Keratinocyte (primary cell): Measurements from ENCODE around the gene ATP1A3. TPM values are rescaled to one million over a fixed set of nuclear protein-coding genes. Genes with fewer than 3 reads are reported as not detected.

Source experiments
- DNase-seq: peaks from one replicate; pipeline ENCODE4 v3.0.0-alpha.2; 2011; ENCODE audit warnings: low read depth, missing footprints, low spot score
- FAIRE-seq: peaks from 2 replicates; lab custom pipeline; 2011; peaks lifted over from hg19 to GRCh38; lab: Jason Lieb, UNC
- H2AFZ ChIP-seq: 2 replicates; pipeline ENCODE4 v1.6.0; 2012; ENCODE audit warnings: low read length, control low read depth, inconsistent platforms; ENCODE audit not compliant: control insufficient read depth
- H3K27ac ChIP-seq: 2 replicates; pipeline ENCODE4 v1.5.1; 2011; ENCODE audit warnings: low read length; ENCODE audit not compliant: control insufficient read depth, insufficient read depth
- H3K27me3 ChIP-seq: 3 replicates; pipeline ENCODE4 v1.6.0; 2011; ENCODE audit warnings: low read length; ENCODE audit not compliant: control insufficient read depth, insufficient read depth; ENCODE audit errors: extremely low read depth
- H3K36me3 ChIP-seq, 2 experiments: 2 replicates in 1 of 2; 3 replicates in 1 of 2; pipeline ENCODE4 v1.5.1; 2011; ENCODE audit warnings: low read length in 2 of 2, mild to moderate bottlenecking in 1 of 2; ENCODE audit not compliant: control insufficient read depth in 2 of 2, insufficient read depth in 2 of 2; ENCODE audit errors: extremely low read depth in 1 of 2
- H3K4me1 ChIP-seq: 3 replicates; pipeline ENCODE4 v1.5.1; 2011; ENCODE audit warnings: low read length; ENCODE audit not compliant: control insufficient read depth, insufficient read depth; ENCODE audit errors: extremely low read depth
- H3K4me2 ChIP-seq: 3 replicates; pipeline ENCODE4 v1.6.0; 2011; ENCODE audit warnings: low read depth, low read length; ENCODE audit not compliant: control insufficient read depth, insufficient read depth; ENCODE audit errors: extremely low read depth
- H3K4me3 ChIP-seq, 3 experiments: fragments of 200-600 bp in 1 of 3; sonication (generic) in 1 of 3; 2 replicates in 2 of 3; 3 replicates in 1 of 3; pipeline ENCODE4 v1.5.1; 2011 to 2016; ENCODE audit warnings: low read length in 3 of 3, mild to moderate bottlenecking in 3 of 3, control low read depth in 2 of 3, inconsistent platforms in 1 of 3, low read depth in 1 of 3, mixed read lengths in 1 of 3, mixed run types in 1 of 3, moderate library complexity in 1 of 3; ENCODE audit not compliant: control insufficient read depth in 2 of 3, insufficient read depth in 2 of 3; ENCODE audit errors: extremely low read depth in 1 of 3
- H3K79me2 ChIP-seq: 2 replicates; pipeline ENCODE4 v1.6.0; 2012; ENCODE audit warnings: low read length; ENCODE audit not compliant: control insufficient read depth, insufficient read depth
- H3K9ac ChIP-seq: 3 replicates; pipeline ENCODE4 v1.6.0; 2011; ENCODE audit warnings: low read length; ENCODE audit not compliant: control insufficient read depth, insufficient read depth; ENCODE audit errors: extremely low read depth
- H3K9me1 ChIP-seq: 3 replicates; pipeline ENCODE4 v1.6.0; 2011; ENCODE audit warnings: low read length; ENCODE audit not compliant: control insufficient read depth, insufficient read depth; ENCODE audit errors: extremely low read depth
- H3K9me3 ChIP-seq: 2 replicates; pipeline ENCODE4 v1.5.1; 2012; ENCODE audit warnings: low read depth, low read length; ENCODE audit not compliant: control insufficient read depth
- H4K20me1 ChIP-seq: 3 replicates; pipeline ENCODE4 v1.6.0; 2011; ENCODE audit warnings: low read length; ENCODE audit not compliant: control insufficient read depth, insufficient read depth; ENCODE audit errors: extremely low read depth
- CTCF ChIP-seq, 3 experiments: IDR thresholded peaks in 1 of 3; conservative IDR thresholded peaks in 1 of 3; optimal IDR thresholded peaks in 1 of 3; 2 replicates in 2 of 3; 3 replicates in 1 of 3; pipeline versions ENCODE3 to v1.5.1; 2011; ENCODE audit warnings: low read length in 3 of 3, mild to moderate bottlenecking in 3 of 3, moderate library complexity in 2 of 3, control low read depth in 1 of 3, inconsistent platforms in 1 of 3; ENCODE audit not compliant: insufficient read depth in 2 of 3; ENCODE audit errors: extremely low read depth in 1 of 3
- EZH2 ChIP-seq: IDR thresholded peaks from one replicate; pipeline ENCODE4 v1.6.1; 2012; ENCODE audit warnings: inconsistent platforms, mild to moderate bottlenecking, low read length, moderate library complexity
- dilution Hi-C: fragments of 300-500 bp; cut with MboI; formaldehyde crosslinking; loops from one replicate; pipeline ENCODE4 v1.7.0; 2020; ENCODE audit warnings: low sequenced_read_pairs; ENCODE audit not compliant: extremely low pct_ligation_motif_present
- polyA plus RNA-seq, 5 experiments: library from polyadenylated mRNA; depleted of rRNA in 3 of 5; stranded (reverse) in 3 of 5; stranded (forward) in 1 of 5; unstranded in 1 of 5; fragments of >200 nt; gene quantifications; 1 replicate in 1 of 5; 2 replicates in 3 of 5; 3 replicates in 1 of 5; pipeline versions ENCODE4 v1.2.1 to v1.2.3, GENCODE V29; 2011 to 2012; ENCODE audit warnings: missing spikeins in 2 of 5, low read depth in 1 of 5, low replicate concordance in 1 of 5

ATP1A3 gene
- polyA plus RNA-seq, 1 donor (not counting 4 experiments of a cell fraction or from before 2014, with no cell fraction given), result not detected

GRCh38 chr19:42033413-42033812 lies 39.4 kb upstream of the ATP1A3 start:
- dilution Hi-C loops, result no loop called here
- FAIRE-seq, result no peak

GRCh38 chr19:42032431-42032830 lies 38.4 kb upstream of the ATP1A3 start:
- Histone ChIP-seq H3K9me1 (no peaks in the 10 kb centered on the region), H2AFZ (no peak overlapping the region), H3K27me3 (no peaks in the 10 kb centered on the region), H3K79me2 (no peaks in the 10 kb centered on the region), H4K20me1 (no peaks in the 10 kb centered on the region), H3K27ac (no peak overlapping the region), H3K4me1 (peaks cover 5% of the 10 kb centered on the region), H3K9ac (no peak overlapping the region), H3K9me3 (no peaks in the 10 kb centered on the region), H3K4me2 (no peak overlapping the region), H3K4me3 (no peak overlapping the region), H3K36me3 (no peaks in the 10 kb centered on the region)
- dilution Hi-C loops, result no loop called here
- DNase-seq, result no peak
- no peak for FAIRE-seq
- TF ChIP-seq EZH2 (no peak), CTCF (optimal IDR thresholded peaks at IDR 0.05 in 1 of 3, IDR thresholded peaks at IDR 0.05 in 1 of 3, conservative IDR thresholded peaks at IDR 0.05 in 1 of 3; ENCODE audit: extremely low read depth in 1 of 3, insufficient read depth in 2 of 3, low read length in 3 of 3) (no peak)

More at GRCh38 chr19:42033413-42033812, 39.4 kb upstream of the ATP1A3 start:
- Histone ChIP-seq H3K36me3 (no peaks in the 10 kb centered on the region), H3K27me3 (no peaks in the 10 kb centered on the region), H3K4me2 (no peak overlapping the region), H3K9ac (no peak overlapping the region), H2AFZ (no peak overlapping the region), H3K79me2 (no peaks in the 10 kb centered on the region), H3K9me3 (no peaks in the 10 kb centered on the region), H3K4me1 (peaks cover 5% of the 10 kb centered on the region), H3K9me1 (no peaks in the 10 kb centered on the region), H3K27ac (no peak overlapping the region), H4K20me1 (no peaks in the 10 kb centered on the region), H3K4me3 (no peak overlapping the region)
- no peak for DNase-seq
- no peak for TF ChIP-seq CTCF (optimal IDR thresholded peaks at IDR 0.05 in 1 of 3, IDR thresholded peaks at IDR 0.05 in 1 of 3, conservative IDR thresholded peaks at IDR 0.05 in 1 of 3; ENCODE audit: extremely low read depth in 1 of 3, insufficient read depth in 2 of 3, low read length in 3 of 3)
- no peak for TF ChIP-seq EZH2
